Gastroesophageal sphincter (tissue), 4 donors: ENCODE data around the gene WNT10A. TPM values are rescaled to one million over a fixed set of nuclear protein-coding genes. Genes with fewer than 3 reads are reported as not detected.
"Not testable (repeated sequence)": the region's sequence is repeated elsewhere in the genome, so short reads cannot be mapped to it uniquely, and the experiment has no call there.

ENCODE experiments used
- ATAC-seq: fragments of 150-250 bp; one replicate; pipeline ENCODE4 v1.9.1; 2016; ENCODE audit warnings: mild to moderate bottlenecking, moderate library complexity
- H3K27ac ChIP-seq, 4 donors: fragments of 200-600 bp; sonication (generic) in 3 of 4; 1 replicate in 3 of 4; 2 replicates in 1 of 4; pipeline ENCODE4 v1.5.1; 2016 to 2019
- H3K27me3 ChIP-seq: fragments of 200-600 bp; sonication (generic); one replicate; pipeline ENCODE4 v1.5.1; 2019
- H3K36me3 ChIP-seq, 2 donors: fragments of 200-600 bp; sonication (generic); one replicate each; pipeline ENCODE4 v1.5.1; 2019; ENCODE audit warnings: control low read depth in 1 of 2
- H3K4me1 ChIP-seq, 3 donors: fragments of 200-600 bp; sonication (generic); 1 replicate in 2 of 3; 2 replicates in 1 of 3; pipeline ENCODE4 v1.5.1; 2016 to 2019; ENCODE audit warnings: control low read depth in 2 of 3
- H3K4me3 ChIP-seq, 2 donors: fragments of 200-600 bp; sonication (generic); one replicate each; pipeline ENCODE4 v1.5.1; 2019; ENCODE audit warnings: mild to moderate bottlenecking in 1 of 2, moderate library complexity in 1 of 2
- H3K9me3 ChIP-seq, 3 donors: fragments of 200-600 bp; sonication (generic); one replicate each; pipeline ENCODE4 v1.5.1; 2017 to 2019; ENCODE audit warnings: control low read depth in 2 of 3
- EP300 ChIP-seq: sonication (generic); formaldehyde crosslinking; IDR thresholded peaks from one replicate; pipeline ENCODE4 v1.6.1; 2017; ENCODE audit warnings: antibody characterized with exemption, mild to moderate bottlenecking
- POLR2A ChIP-seq, 2 donors: fragments of 450-650 bp; IDR thresholded peaks; one replicate each; pipeline ENCODE4 v1.6.1; 2017; ENCODE audit warnings: antibody characterized with exemption in 2 of 2, mild to moderate bottlenecking in 2 of 2, moderate library complexity in 1 of 2
- POLR2AphosphoS5 ChIP-seq: sonication (generic); formaldehyde crosslinking; IDR thresholded peaks from one replicate; pipeline ENCODE4 v1.6.1; 2017; ENCODE audit warnings: antibody characterized with exemption
- WGBS, 2 donors: methylation state at CpG; one replicate each; pipeline ENCODE4 v1.1.5; 2018; ENCODE audit warnings: low coverage in 1 of 2; 5-methylcytosine and 5-hydroxymethylcytosine counted together
- total RNA-seq, 4 donors: library from RNA; depleted of rRNA; stranded (reverse); fragments of >200 nt; gene quantifications; one replicate each; pipeline ENCODE4 v1.1.0, GENCODE V29; 2016
- TF ChIP-seq, protein P1 (sequence below), 4 experiments: fragments of 200-600 bp in 2 of 4; fragments of 450-650 bp in 2 of 4; sonication (generic) in 1 of 4; IDR thresholded peaks; one replicate each; pipeline ENCODE4 v1.5.1; 2017 to 2019; ENCODE audit warnings: antibody characterized with exemption in 4 of 4, mild to moderate bottlenecking in 2 of 4, moderate library complexity in 2 of 4

WNT10A gene
- total RNA-seq, 4 donors from 2014 or later = not detected

- 49 to 77% methylated on average over 2 to 3 of the region's 4 CpGs for WGBS, 2 donors
- Histone ChIP-seq H3K4me1 (peaks cover 0 to 18% (median 6%) of the 10 kb centered on the region in 3 donors), H3K27me3 (peaks cover 67% of the 10 kb centered on the region), H3K27ac (peak overlapping the region in 3 of 4 donors; percentile 22 to 54 (median 36)), H3K36me3 (no peaks in the 10 kb centered on the region), H3K9me3 (peaks cover 0 to 12% (median 0%) of the 10 kb centered on the region in 3 donors), H3K4me3 (no peak overlapping the region)
- TF ChIP-seq, protein P1, sequence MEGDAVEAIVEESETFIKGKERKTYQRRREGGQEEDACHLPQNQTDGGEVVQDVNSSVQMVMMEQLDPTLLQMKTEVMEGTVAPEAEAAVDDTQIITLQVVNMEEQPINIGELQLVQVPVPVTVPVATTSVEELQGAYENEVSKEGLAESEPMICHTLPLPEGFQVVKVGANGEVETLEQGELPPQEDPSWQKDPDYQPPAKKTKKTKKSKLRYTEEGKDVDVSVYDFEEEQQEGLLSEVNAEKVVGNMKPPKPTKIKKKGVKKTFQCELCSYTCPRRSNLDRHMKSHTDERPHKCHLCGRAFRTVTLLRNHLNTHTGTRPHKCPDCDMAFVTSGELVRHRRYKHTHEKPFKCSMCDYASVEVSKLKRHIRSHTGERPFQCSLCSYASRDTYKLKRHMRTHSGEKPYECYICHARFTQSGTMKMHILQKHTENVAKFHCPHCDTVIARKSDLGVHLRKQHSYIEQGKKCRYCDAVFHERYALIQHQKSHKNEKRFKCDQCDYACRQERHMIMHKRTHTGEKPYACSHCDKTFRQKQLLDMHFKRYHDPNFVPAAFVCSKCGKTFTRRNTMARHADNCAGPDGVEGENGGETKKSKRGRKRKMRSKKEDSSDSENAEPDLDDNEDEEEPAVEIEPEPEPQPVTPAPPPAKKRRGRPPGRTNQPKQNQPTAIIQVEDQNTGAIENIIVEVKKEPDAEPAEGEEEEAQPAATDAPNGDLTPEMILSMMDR (IDR thresholded peaks at IDR 0.05) = no peak
- TF ChIP-seq POLR2A (IDR thresholded peaks at IDR 0.05) (no peak), EP300 (no peak), POLR2AphosphoS5 (no peak)
- ATAC-seq = no peak
Observed at GRCh38 chr2:218833023-218833609, 47.5 kb upstream of the WNT10A start.

DNA sequence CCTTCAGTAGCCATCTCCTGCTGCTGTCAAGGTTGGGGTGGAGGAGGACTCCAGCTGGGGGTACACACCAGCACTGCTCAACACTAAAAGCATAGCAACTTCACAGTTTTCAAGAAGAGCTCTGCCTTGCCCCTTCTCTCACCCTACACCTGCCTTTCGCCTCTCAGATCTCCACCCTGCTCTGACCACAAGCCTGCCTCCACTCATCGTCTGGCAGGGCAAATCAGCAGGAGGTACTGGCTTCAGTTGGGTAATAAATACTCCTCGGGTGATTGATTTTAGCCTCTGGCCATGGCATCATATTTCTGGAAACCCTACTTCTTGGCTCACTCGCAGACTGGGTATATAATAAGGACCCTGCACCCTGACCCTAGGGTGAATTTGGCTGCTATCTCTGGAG, 46.0 kb upstream of the WNT10A start:
- 63 to 65% methylated on average over 3 to 4 of the region's 4 CpGs for WGBS, 2 donors
- no peak for ATAC-seq
- Histone ChIP-seq H3K4me3 (no peak overlapping the region), H3K4me1 (peaks cover 0 to 18% (median 5%) of the 10 kb centered on the region in 3 donors), H3K27me3 (peaks cover 65% of the 10 kb centered on the region), H3K9me3 (peaks cover 0 to 13% (median 0%) of the 10 kb centered on the region in 3 donors), H3K27ac (no peak overlapping the region), H3K36me3 (no peaks in the 10 kb centered on the region)
- TF ChIP-seq EP300 = no peak
- TF ChIP-seq, protein P1 (IDR thresholded peaks at IDR 0.05) = no peak
- no peak for TF ChIP-seq POLR2AphosphoS5
- TF ChIP-seq POLR2A (IDR thresholded peaks at IDR 0.05) = no peak

DNA sequence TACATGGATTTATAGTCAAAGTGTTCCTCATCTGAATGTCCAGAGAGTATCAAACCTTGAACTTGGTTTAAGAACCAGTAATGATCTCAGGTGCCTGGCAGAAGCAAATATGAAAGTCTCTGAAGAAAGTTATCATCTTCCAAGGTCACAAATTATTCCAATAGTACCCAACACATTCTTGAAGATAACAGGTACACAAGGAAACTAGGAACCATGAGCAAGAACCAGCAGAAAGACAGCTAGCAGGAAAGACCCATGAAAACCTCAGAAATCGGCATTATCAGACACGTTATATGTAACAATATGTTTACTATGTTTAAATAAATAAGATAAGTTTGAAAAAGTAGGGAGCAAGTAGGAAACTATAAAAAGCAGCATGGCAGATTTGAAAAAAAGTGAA, 43.2 kb upstream of the WNT10A start:
- Histone ChIP-seq H3K4me1 (peaks cover 0 to 8% (median 0%) of the 10 kb centered on the region in 3 donors), H3K27ac (no peak overlapping the region), H3K27me3 (peaks cover 38% of the 10 kb centered on the region), H3K9me3 (peaks cover 0 to 13% (median 0%) of the 10 kb centered on the region in 3 donors), H3K36me3 (no peaks in the 10 kb centered on the region), H3K4me3 (no peak overlapping the region)
- no peak for TF ChIP-seq EP300
- no peak for TF ChIP-seq POLR2A (IDR thresholded peaks at IDR 0.05)
- TF ChIP-seq, protein P1 (IDR thresholded peaks at IDR 0.05) = no peak
- TF ChIP-seq POLR2AphosphoS5 = no peak
- no peak for ATAC-seq
- WGBS, 2 donors = 78 to 83% methylated on average over 2 of the region's 2 CpGs

GRCh38 chr2:218839430-218839829, 41.2 kb upstream of the WNT10A start:
- 81 to 86% methylated on average over 4 of the region's 4 CpGs for WGBS, 2 donors
- no peaks in the 10 kb centered on the region for H3K4me1 ChIP-seq
- TF ChIP-seq POLR2A (IDR thresholded peaks at IDR 0.05) (no peak), POLR2AphosphoS5 (no peak), EP300 (no peak)
- TF ChIP-seq, protein P1 (IDR thresholded peaks at IDR 0.05) = no peak
- no peak overlapping the region for H3K27ac ChIP-seq
- H3K4me3 ChIP-seq = no peak overlapping the region
- ATAC-seq = no peak
- H3K9me3 ChIP-seq = peaks cover 0 to 13% (median 0%) of the 10 kb centered on the region in 3 donors
- H3K27me3 ChIP-seq = peaks cover 28% of the 10 kb centered on the region
- no peaks in the 10 kb centered on the region for H3K36me3 ChIP-seq

DNA sequence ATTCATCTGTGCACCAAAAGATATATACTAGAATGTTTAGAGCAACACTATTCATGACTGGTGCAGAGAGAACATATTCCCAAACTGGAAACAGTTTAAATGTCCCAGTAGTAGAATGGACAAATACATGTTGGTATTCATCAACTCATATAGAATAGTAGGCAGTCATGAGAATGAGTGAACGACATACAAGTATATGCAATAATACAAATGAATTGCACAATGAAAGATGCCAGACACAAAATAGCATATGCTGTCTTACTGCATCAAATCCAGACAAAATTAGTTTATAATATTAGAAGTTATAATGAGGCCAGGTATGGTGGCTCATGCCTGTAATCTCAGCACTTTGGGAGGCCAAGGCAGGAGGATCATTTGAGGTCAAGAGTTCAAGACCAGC, 40.8 kb upstream of the WNT10A start:
- TF ChIP-seq, protein P1 (IDR thresholded peaks at IDR 0.05) = no peak
- TF ChIP-seq POLR2A (IDR thresholded peaks at IDR 0.05) (no peak), EP300 (no peak), POLR2AphosphoS5 (no peak)
- H3K36me3 ChIP-seq = no peaks in the 10 kb centered on the region
- 82 to 88% methylated on average over 1 of the region's 1 CpG for WGBS, 2 donors
- no peak overlapping the region for H3K27ac ChIP-seq
- peaks cover 23% of the 10 kb centered on the region for H3K27me3 ChIP-seq
- no peak for ATAC-seq
- H3K4me1 ChIP-seq = no peaks in the 10 kb centered on the region
- H3K9me3 ChIP-seq = peaks cover 0 to 13% (median 0%) of the 10 kb centered on the region in 3 donors
- H3K4me3 ChIP-seq = no peak overlapping the region

- 77 to 92% methylated on average over 5 of the region's 5 CpGs for WGBS, 2 donors
- H3K27ac ChIP-seq, H3K36me3 ChIP-seq, H3K9me3 ChIP-seq, H3K4me1 ChIP-seq, ATAC-seq, H3K4me3 ChIP-seq: not testable (repeated sequence)
- H3K27me3 ChIP-seq = peaks cover 19% of the 10 kb centered on the region
Observed at GRCh38 chr2:218844334-218844733, 36.3 kb upstream of the WNT10A start.

DNA sequence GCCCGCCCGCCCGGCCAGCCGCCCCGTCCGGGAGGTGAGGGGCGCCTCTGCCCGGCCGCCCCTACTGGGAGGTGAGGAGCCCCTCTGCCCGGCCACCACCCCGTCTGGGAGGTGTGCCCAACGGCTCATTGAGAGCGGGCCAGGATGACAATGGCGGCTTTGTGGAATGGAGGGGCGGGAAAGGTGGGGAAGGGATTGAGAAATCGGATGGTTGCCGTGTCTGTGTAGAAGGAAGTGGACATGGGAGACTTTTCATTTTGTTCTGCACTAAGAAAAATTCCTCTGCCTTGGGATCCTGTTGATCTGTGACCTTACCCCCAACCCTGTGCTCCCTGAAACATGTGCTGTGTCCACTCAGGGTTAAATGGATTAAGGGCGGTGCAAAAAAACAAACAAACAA, 33.7 kb upstream of the WNT10A start:
- 62 to 75% methylated on average over 3 to 5 of the region's 18 CpGs for WGBS, 2 donors
- peaks cover 42% of the 10 kb centered on the region for H3K27me3 ChIP-seq
- not testable (repeated sequence) for H3K27ac ChIP-seq

More for the DNA sequence above, 33.7 kb upstream of the WNT10A start:
- H3K4me3 ChIP-seq, H3K36me3 ChIP-seq, H3K9me3 ChIP-seq, H3K4me1 ChIP-seq, ATAC-seq: not testable (repeated sequence)
